PC-3 (cell line): Measurements from ENCODE around the gene PNLIPRP2. TPM values are rescaled to one million over a fixed set of nuclear protein-coding genes. Genes with fewer than 3 reads are reported as not detected.

Source experiments
- ATAC-seq: fragments of 200-7000 bp; cut with Tn5 transposase; 2 replicates; pipeline ENCODE4 v1.9.1; 2020; ENCODE audit warnings: mild to moderate bottlenecking, moderate library complexity
- BruUV-seq: library from RNA; stranded (reverse); fragments of 400-500 nt; replicated peaks from 2 replicates; lab custom pipeline; 2021; lab: Mats Ljungman, UMichigan
- CTCF ChIA-PET: fragments of 300-600 bp; sonication (Branson Sonifier 250); formaldehyde crosslinking; loops from one replicate; lab custom pipeline; 2022; ENCODE audit warnings: antibody characterized with exemption; lab: Charles Lee
- POLR2A ChIA-PET: fragments of 300-600 bp; sonication (Branson Sonifier 250); formaldehyde crosslinking; loops from one replicate; lab custom pipeline; 2022; ENCODE audit warnings: antibody characterized with exemption; ENCODE audit not compliant: unreplicated experiment; lab: Charles Lee
- DNase-seq: peaks from one replicate; pipeline ENCODE4 v3.0.0-alpha.2; 2015
- H2AFZ ChIP-seq: fragments of 300-600 bp; sonication (generic); 2 replicates; pipeline ENCODE4 v1.6.0; 2016; ENCODE audit warnings: antibody characterized with exemption, low read length
- H3F3A ChIP-seq: fragments of 300-600 bp; sonication (generic); one replicate; pipeline ENCODE4 v1.6.0; 2017; ENCODE audit warnings: antibody characterized with exemption, low read length, control low read depth, mild to moderate bottlenecking; ENCODE audit not compliant: unreplicated experiment
- H3K27ac ChIP-seq: fragments of 300-600 bp; sonication (generic); 2 replicates; pipeline ENCODE4 v1.5.1; 2016; ENCODE audit warnings: mild to moderate bottlenecking, low read length
- H3K27me3 ChIP-seq: fragments of 300-600 bp; sonication (generic); 2 replicates; pipeline ENCODE4 v1.6.1; 2016; ENCODE audit warnings: low read length, mixed read lengths
- H3K36me3 ChIP-seq: fragments of 300-600 bp; sonication (generic); 2 replicates; pipeline ENCODE4 v1.6.1; 2016; ENCODE audit warnings: low read depth, mixed run types, low read length, mixed read lengths
- H3K4me1 ChIP-seq: fragments of 300-600 bp; sonication (generic); 2 replicates; pipeline ENCODE4 v1.5.1; 2016; ENCODE audit warnings: low read length; ENCODE audit not compliant: insufficient read depth
- H3K4me2 ChIP-seq: fragments of 300-600 bp; sonication (generic); 2 replicates; pipeline ENCODE4 v1.6.0; 2016; ENCODE audit warnings: low read length
- H3K4me3 ChIP-seq: fragments of 300-600 bp; sonication (generic); 2 replicates; pipeline ENCODE4 v1.5.1; 2016; ENCODE audit warnings: mild to moderate bottlenecking, low read length, mixed read lengths
- H3K79me2 ChIP-seq: fragments of 300-600 bp; sonication (generic); 2 replicates; pipeline ENCODE4 v1.6.1; 2017; ENCODE audit warnings: low read length, mixed read lengths
- H3K9ac ChIP-seq: fragments of 300-600 bp; sonication (generic); 2 replicates; pipeline ENCODE4 v1.6.0; 2016; ENCODE audit warnings: mild to moderate bottlenecking, low read length
- H3K9me2 ChIP-seq: fragments of 300-600 bp; sonication (generic); replicated peaks from 2 replicates; pipeline ENCODE4 v1.6.1; 2016; ENCODE audit warnings: mixed run types, low read length, mixed read lengths
- H3K9me3 ChIP-seq: fragments of 300-600 bp; sonication (generic); 2 replicates; pipeline ENCODE4 v1.6.1; 2016; ENCODE audit warnings: low read length, mixed read lengths
- H4K20me1 ChIP-seq: fragments of 300-600 bp; sonication (generic); 2 replicates; pipeline ENCODE4 v1.6.1; 2016; ENCODE audit warnings: low read length, mixed read lengths
- EZH2 ChIP-seq: fragments of 300-600 bp; sonication (generic); IDR thresholded peaks from one replicate; pipeline ENCODE4 v1.6.1; 2017; ENCODE audit warnings: antibody characterized with exemption, mild to moderate bottlenecking, low read length; ENCODE audit not compliant: unreplicated experiment
- EZH2phosphoT487 ChIP-seq: fragments of 300-600 bp; sonication (generic); IDR thresholded peaks from 2 replicates; pipeline ENCODE4 v1.6.1; 2018; ENCODE audit warnings: mild to moderate bottlenecking, antibody characterized with exemption, low read length, borderline replicate concordance
- intact Hi-C: fragments of 100-400 bp; cut with micrococcal nuclease; formaldehyde crosslinking; loops from 2 replicates; pipeline ENCODE4 v1.9.0; 2023
- total RNA-seq: library from RNA; depleted of rRNA; stranded (reverse); fragments of >200 nt; gene quantifications from 2 replicates; pipeline ENCODE4 v1.2.3, GENCODE V29; 2014; rRNA removed
- TF ChIP-seq, protein P1 (sequence below): fragments of 300-600 bp; sonication (generic); conservative IDR thresholded peaks from 2 replicates; pipeline ENCODE4 v1.5.1; 2017; ENCODE audit warnings: antibody characterized with exemption, low read depth, mild to moderate bottlenecking, low read length

PNLIPRP2 gene
- total RNA-seq, 1 experiment from 2014 or later = not detected

DNA sequence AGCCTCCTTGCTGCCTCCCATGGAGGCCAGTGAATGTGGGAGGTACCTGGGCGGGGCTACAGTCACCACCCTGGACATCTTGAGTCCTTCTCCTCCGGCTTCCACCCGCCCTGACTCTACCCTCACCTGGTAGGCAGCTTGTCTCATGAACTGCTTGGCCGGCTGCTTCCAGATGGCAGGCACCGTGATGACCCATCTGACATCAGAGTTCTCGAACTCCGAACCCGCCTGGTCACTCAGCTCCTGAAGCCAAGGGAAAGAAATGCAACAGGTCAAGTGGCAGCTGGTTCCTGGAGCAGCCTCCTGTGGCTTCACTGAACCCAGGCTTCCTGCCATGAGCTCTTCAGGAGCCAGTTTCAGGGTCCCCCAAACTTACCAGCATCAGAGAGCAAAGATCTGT lies 71.5 kb downstream of the PNLIPRP2 start:
- CTCF ChIA-PET = no interaction called here
- TF ChIP-seq, protein P1, sequence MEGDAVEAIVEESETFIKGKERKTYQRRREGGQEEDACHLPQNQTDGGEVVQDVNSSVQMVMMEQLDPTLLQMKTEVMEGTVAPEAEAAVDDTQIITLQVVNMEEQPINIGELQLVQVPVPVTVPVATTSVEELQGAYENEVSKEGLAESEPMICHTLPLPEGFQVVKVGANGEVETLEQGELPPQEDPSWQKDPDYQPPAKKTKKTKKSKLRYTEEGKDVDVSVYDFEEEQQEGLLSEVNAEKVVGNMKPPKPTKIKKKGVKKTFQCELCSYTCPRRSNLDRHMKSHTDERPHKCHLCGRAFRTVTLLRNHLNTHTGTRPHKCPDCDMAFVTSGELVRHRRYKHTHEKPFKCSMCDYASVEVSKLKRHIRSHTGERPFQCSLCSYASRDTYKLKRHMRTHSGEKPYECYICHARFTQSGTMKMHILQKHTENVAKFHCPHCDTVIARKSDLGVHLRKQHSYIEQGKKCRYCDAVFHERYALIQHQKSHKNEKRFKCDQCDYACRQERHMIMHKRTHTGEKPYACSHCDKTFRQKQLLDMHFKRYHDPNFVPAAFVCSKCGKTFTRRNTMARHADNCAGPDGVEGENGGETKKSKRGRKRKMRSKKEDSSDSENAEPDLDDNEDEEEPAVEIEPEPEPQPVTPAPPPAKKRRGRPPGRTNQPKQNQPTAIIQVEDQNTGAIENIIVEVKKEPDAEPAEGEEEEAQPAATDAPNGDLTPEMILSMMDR = no peak
- TF ChIP-seq EZH2phosphoT487 (no peak), EZH2 (no peak)
- no peak for ATAC-seq
- Histone ChIP-seq H3K4me1 (no peaks in the 10 kb centered on the region), H3K9ac (no peak overlapping the region), H3K9me2 (no peaks in the 10 kb centered on the region), H3F3A (no peaks in the 10 kb centered on the region), H4K20me1 (no peaks in the 10 kb centered on the region), H3K79me2 (no peaks in the 10 kb centered on the region), H3K9me3 (no peaks in the 10 kb centered on the region), H3K27me3 (no peaks in the 10 kb centered on the region), H3K4me3 (no peak overlapping the region), H2AFZ (no peak overlapping the region), H3K36me3 (no peaks in the 10 kb centered on the region), H3K4me2 (no peak overlapping the region), H3K27ac (no peak overlapping the region)
- intact Hi-C loops = no loop called here
- POLR2A ChIA-PET = no interaction called here
- no TSS peak for BruUV-seq
- DNase-seq = no peak

- ATAC-seq (no peak), DNase-seq (no peak)
- Histone ChIP-seq H3K36me3 (no peaks in the 10 kb centered on the region), H3K79me2 (no peaks in the 10 kb centered on the region), H2AFZ (no peak overlapping the region), H3K9me3 (no peaks in the 10 kb centered on the region), H3K27ac (no peak overlapping the region), H4K20me1 (no peaks in the 10 kb centered on the region), H3K9me2 (no peaks in the 10 kb centered on the region), H3K27me3 (no peaks in the 10 kb centered on the region), H3K4me1 (no peaks in the 10 kb centered on the region), H3F3A (no peaks in the 10 kb centered on the region), H3K4me2 (no peak overlapping the region), H3K4me3 (no peak overlapping the region), H3K9ac (no peak overlapping the region)
- TF ChIP-seq EZH2phosphoT487 (no peak), EZH2 (no peak)
- TF ChIP-seq, protein P1 = no peak
- no TSS peak for BruUV-seq
- intact Hi-C loops = no loop called here
- CTCF ChIA-PET = no interaction called here
- POLR2A ChIA-PET = no interaction called here
Measured at GRCh38 chr10:116694243-116694926, 73.6 kb downstream of the PNLIPRP2 start.

Other genes with a start within 250 kb of the PNLIPRP2 start
- gene PNLIPRP3, start 193.1 kb upstream of the PNLIPRP2 start, total RNA-seq = not detected in 2 replicates
- gene PNLIP, start 75.0 kb upstream of the PNLIPRP2 start, total RNA-seq = not detected in 2 replicates
- not detected in 2 replicates for gene PNLIPRP1, start 30.0 kb upstream of the PNLIPRP2 start, total RNA-seq
- 1.8 and 3.1 TPM in 2 replicates for gene HSPA12A, start 121.6 kb downstream of the PNLIPRP2 start, total RNA-seq
- 0.35 TPM in 1 of 2 replicates, not detected in the other for gene ENO4, start 228.5 kb downstream of the PNLIPRP2 start, total RNA-seq